HG03439 (cell line): Measurements from ENCODE around the gene PPM1A.

Experiments used
- ATAC-seq: cut with Tn5 transposase; IDR thresholded peaks from one replicate; pipeline ENCODE4 v1.9.1; 2021; ENCODE audit warnings: mild to moderate bottlenecking, moderate library complexity; ENCODE audit not compliant: unreplicated experiment

Gene PPM1A

DNA sequence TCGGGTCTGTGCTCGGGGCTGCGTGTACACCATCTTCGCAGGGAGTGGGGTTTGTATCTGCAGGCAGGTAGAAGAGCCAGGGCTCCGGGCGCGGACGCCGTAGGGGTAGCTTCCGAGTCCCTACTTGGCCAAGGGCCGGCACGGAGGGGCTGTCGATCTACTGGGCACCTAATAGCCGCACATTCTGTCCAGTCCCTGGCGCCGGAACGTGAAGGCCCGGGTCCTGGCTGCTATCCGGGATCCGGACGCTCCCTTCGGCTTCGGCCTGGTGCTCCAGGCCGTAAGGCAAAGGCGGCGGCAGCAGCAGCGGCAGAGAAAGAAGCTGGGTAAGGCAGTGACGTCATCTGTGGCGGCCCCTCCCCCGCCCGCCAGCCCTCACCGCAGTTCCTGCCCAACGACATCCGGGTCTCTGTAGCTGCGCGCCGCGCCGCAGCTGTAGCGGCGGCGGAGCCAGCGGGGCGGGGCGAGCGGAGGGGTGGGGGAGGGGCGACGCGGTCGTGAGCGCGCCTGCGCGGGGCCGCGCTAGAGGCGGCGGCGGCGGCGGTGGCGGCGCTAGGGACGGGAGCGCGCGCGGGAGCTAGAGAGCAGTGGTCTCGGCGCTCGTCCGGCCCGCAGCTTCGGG lies at the start of gene PPM1A:
TSS of gene PPM1A (plus strand) at position 525 of the 622 bp plus-strand sequence. CDS start 33,483 bp downstream, outside the sequence.
- ATAC-seq = peak; percentile 73

DNA sequence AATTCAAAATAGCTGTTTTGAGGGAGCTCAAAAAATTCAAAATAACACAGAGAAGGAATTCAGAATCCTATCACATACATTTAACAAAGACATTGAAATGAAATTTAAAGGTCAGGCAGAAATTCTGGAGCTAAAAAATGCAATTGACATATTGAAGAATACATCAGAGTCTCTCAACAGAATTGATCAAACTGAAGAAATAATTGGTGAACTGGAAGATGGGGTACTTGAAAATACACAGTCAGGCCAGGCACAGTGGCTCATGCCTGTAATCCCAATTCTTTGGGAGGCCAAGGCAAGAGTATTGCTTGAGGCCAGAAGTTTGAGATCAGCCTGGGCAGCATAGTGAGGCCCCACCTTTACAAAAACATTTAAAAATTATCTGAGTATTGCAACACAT lies 49.7 kb upstream of the PPM1A start:
- no peak for ATAC-seq

DNA sequence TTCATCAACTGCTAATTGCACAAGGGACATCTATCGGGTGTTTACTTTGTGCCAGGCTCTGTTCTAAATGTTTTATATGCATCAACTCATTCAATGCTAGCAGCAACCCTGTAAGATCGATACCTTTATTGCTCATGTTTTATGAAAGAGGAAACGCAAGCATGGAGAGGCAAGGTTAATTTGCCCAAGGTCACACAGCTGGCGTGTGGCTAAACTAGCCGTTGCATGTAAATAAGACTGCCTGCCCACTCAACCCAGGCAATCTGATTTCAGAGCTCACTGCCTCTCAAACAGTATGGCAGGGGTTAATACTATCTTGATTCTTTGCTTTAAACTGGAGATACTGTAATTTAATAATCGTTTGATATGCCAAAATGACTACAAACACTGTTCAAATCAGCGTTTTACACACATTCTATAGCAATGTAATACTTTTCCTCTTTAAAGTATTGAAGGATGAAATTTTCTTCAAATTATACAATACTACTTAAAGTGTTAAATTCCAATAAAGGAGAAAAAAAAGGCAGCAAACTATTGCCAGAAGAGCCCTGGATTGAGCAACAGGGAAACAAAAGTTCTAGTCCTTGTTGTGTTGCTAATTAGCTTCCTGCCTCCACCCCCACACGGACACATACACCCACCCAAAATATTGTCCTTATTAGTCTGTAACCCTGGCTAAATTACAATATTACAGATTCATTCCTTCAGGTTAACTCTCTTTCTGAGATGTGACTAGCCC lies 44.7 kb upstream of the PPM1A start:
- ATAC-seq = peak; percentile 68

- ATAC-seq = peak; percentile 42
These were observed 43.9 kb upstream of the PPM1A start for GRCh38 chr14:60204843-60205774.

- ATAC-seq = no peak
These were observed 42.8 kb upstream of the PPM1A start for GRCh38 chr14:60206249-60206670.

- no peak for ATAC-seq
These were observed 42.0 kb upstream of the PPM1A start for GRCh38 chr14:60206837-60207533.

DNA sequence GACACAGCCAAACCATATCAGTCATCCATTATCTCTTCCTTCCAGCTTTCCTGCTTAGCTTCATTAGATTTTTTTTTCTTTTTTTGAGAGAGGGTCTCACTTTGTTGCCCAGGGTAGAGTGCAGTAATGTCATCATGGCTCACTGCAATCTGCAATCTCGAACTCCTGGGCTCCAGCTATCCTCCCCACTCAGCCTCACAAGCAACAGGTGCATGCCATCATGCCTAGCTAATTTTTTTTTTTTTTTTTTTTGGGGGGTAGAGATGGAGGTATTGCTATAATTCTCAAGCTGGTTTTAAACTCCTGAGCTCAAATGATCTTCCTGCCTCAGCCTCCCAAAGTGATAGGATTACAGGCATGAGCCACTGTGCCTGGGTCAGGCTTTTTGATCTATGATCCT lies 38.3 kb upstream of the PPM1A start:
- no peak for ATAC-seq

DNA sequence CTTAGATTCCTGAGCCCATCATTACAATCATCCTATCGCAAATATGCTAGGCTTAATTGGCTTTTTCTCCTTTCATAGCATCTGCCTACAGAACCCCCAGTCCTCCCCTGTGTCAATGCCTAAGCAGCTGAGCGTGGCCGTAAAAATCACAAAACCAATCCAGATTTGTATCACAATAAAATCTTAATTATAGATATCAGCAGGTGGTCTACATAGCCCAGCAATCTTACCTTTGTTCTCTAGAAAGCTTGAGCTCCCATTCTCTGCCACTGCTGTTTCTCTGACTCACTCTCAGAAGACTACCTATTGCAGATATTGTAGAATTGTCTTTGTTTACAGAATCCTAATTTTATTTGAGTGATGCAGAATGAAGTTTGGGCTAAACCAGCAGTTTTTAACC lies 37.9 kb upstream of the PPM1A start:
- no peak for ATAC-seq

DNA sequence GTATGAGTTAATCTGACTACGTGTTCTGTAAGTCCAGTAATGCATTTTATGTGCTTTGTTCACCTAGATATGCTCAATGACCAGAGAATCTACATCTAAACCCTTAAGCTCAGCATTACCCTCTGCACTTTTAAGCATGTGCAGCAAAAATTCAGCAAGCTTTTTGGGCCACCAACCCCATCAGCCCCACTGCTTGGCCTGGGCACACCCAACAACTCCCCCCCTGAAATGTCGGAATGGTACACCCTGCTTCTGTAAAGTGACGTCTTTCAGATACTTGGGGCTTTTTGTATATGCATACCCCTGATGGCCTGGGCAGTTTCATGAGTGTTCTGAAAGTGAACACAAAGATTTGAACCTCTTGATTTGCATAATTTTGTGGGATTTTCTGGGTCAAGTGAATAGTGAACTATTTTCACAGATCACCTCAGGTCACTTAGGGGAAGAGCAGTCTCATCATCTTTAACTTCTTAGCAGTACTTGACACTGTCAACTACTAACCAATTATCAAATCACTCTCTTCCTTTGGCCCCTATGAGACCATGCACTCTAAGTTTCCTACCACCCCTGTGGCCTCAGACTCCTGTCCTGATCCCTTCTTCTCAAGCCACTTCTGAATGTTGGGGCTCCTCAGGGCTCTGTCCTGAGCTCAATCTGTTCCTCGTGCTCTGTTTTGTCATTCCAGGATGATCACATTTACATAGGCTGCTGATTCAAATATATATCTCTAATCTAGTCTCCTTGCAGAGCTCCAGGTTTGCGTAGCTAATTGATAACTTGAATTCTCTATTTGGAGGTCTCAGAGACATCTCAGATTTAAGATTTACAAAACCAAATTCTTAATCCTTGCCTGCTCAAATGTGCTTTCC lies 36.3 kb upstream of the PPM1A start:
- peak; percentile 91 for ATAC-seq

DNA sequence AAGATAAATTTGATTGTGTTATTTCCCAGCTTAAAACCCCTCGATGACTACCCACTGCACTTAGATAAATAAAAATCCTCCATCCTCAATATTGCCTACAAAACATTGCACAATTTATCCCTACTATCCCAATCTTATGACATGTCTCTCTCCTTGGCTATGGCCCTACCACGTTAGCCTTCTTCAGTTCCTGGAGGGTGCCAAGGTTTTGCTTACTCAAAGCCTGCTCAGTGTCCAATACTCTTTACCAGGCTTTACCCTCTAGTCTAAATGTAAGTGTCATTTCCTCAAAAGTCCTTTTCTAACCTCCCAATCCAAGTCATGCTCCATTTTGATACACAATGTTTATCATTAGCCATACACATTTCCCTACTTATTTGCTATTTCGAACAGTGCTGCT lies 35.0 kb upstream of the PPM1A start:
- ATAC-seq = no peak

- no peak for ATAC-seq
These were observed 34.5 kb upstream of the PPM1A start for GRCh38 chr14:60214415-60215126.

- no peak for ATAC-seq
These were observed 33.9 kb upstream of the PPM1A start for GRCh38 chr14:60215127-60215444.

DNA sequence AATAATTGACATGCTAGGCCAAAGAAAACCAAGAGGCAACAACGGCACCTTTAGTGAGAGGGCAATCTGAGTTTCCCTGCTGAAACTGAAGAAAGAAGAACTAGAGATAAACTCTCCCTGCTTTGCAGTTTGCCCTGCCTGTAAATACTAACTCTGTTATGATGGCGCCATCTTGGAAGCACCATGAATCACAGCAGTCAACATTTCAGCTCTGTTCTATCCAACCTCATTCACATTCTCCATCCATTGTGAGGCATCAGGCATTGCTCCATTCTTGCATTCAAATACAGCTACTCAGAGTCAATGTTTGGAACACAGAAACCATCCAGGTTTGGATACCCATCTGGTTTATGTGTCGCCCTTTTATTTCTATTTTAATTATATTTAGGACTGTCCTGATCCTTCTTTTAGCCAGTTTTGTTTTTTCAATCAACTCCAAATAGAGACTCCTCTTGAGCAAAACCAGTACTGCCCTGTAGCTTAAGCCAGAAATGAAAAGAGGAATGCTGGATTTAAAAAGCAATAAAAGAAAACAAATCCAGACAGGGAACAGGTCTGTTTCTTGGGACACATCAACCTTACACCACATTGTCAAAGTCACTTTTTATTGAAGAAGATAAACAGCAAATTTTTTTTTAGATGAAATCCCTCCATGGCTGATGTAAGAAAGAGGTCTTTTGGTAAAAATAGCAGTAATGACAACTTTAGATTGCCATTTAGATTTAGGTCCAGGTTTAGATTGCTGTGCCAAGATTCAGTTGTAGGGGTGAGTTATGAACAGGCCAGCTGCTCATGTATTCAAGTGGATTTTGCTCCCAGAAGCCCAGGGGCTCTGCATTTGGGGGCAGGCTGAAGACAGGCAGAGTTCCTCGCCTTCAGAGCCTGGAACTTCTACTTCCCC lies 33.3 kb upstream of the PPM1A start:
- ATAC-seq = no peak

DNA sequence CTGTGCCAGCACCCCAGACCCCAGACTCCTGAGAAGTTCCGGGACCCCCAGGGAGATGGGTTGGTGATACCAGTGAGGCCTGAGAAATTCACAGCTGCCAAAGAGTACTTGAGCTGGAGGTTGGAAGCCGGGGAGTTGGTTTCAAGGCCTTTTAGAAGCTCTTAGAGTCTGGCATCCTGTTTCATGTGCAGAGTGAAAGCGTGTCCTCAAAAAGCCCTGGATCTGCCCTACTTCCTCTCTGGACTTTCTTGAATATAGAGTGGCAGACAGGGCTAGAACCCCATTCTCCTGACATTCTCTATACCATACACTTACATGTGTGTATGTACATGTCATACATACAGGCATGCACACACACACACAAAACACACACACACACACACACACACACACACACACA lies 31.3 kb upstream of the PPM1A start:
- no peak for ATAC-seq

DNA sequence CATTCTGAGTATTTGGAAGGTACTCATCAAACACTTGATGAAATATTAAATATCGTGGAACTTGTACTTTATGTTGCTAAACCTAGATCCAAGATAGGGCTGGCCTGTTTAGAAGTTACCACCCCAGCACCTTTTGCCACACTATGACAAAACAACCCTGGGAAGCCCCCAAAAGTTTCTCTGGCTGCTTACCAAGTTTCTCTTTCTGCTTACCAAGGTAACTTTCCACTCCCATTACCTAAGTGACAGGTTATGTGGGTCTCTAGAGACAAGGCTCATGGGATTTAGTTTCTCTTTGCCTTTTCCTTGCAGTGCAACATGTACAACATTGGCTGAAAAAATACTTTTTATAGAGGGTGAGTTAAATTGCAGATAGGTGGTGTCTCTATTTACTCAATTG lies 28.9 kb upstream of the PPM1A start:
- peak; percentile 66 for ATAC-seq

DNA sequence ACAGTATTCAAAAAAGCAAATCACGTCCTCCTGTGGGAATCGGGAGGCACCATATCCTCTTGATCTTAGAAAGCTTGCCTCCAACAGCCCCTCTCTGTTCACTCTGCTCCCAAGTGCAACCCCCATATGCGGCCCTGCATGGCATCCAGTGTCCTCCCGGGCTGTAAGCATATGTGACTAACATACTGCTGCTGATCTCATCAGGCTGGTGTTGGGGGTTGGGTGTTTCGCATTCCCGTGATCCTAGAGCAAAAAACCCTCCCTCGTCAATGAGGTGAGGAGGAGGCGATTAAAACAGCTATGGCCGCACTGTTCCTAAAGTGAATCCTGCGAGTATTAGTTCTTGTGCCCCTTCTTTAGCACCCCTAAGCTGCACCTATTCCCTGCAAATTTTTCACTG lies 28.1 kb upstream of the PPM1A start:
- ATAC-seq = no peak

- ATAC-seq = no peak
These were observed 27.6 kb upstream of the PPM1A start for GRCh38 chr14:60221457-60221856.

- no peak for ATAC-seq
These were observed 26.2 kb upstream of the PPM1A start for GRCh38 chr14:60222820-60223219.
